GM23338 (cell line): ENCODE results near the gene STK11IP. TPM values are rescaled to one million over a fixed set of nuclear protein-coding genes. Genes with fewer than 3 reads are reported as not detected.

ENCODE experiments used
- ATAC-seq: fragments of 200-7000 bp; cut with Tn5 transposase; 3 replicates; pipeline ENCODE4 v1.9.1; 2020
- DNase-seq: peaks from one replicate; pipeline ENCODE4 v3.0.0-alpha.2; 2015; ENCODE audit warnings: low spot score
- H2AFZ ChIP-seq: fragments of 200-600 bp; sonication (generic); 2 replicates; pipeline ENCODE4 v1.8.0; 2016; ENCODE audit warnings: antibody characterized with exemption, mild to moderate bottlenecking, moderate library complexity
- H3F3A ChIP-seq: fragments of 200-600 bp; sonication (generic); replicated peaks from 2 replicates; pipeline ENCODE4 v1.8.0; 2017; ENCODE audit warnings: antibody characterized with exemption, mixed run types, low read depth
- H3K27ac ChIP-seq: fragments of 200-600 bp; sonication (generic); 2 replicates; pipeline ENCODE4 v1.6.1; 2016; ENCODE audit warnings: low read depth
- H3K27me3 ChIP-seq: fragments of 200-600 bp; sonication (generic); 2 replicates; pipeline ENCODE4 v1.8.0; 2016; ENCODE audit warnings: mild to moderate bottlenecking, mixed run types, moderate library complexity; ENCODE audit not compliant: insufficient read depth
- H3K36me3 ChIP-seq: fragments of 200-600 bp; sonication (generic); 2 replicates; pipeline ENCODE4 v1.8.0; 2016; ENCODE audit warnings: mild to moderate bottlenecking; ENCODE audit not compliant: insufficient read depth
- H3K4me1 ChIP-seq: fragments of 200-600 bp; sonication (generic); 2 replicates; pipeline ENCODE4 v1.8.0; 2016; ENCODE audit warnings: mild to moderate bottlenecking, moderate library complexity; ENCODE audit not compliant: insufficient read depth
- H3K4me2 ChIP-seq: fragments of 200-600 bp; sonication (generic); 2 replicates; pipeline ENCODE4 v1.7.1; 2017; ENCODE audit warnings: mixed run types
- H3K4me3 ChIP-seq: fragments of 200-600 bp; sonication (generic); 2 replicates; pipeline ENCODE4 v1.6.1; 2016; ENCODE audit warnings: mixed run types
- H3K79me2 ChIP-seq: fragments of 200-600 bp; sonication (generic); replicated peaks from 2 replicates; pipeline ENCODE4 v1.8.0; 2017; ENCODE audit warnings: mild to moderate bottlenecking; ENCODE audit not compliant: insufficient read depth
- H3K9me2 ChIP-seq: fragments of 200-600 bp; sonication (generic); 2 replicates; pipeline ENCODE4 v1.8.0; 2017; ENCODE audit not compliant: insufficient read depth
- H4K20me1 ChIP-seq: fragments of 200-600 bp; sonication (generic); replicated peaks from 2 replicates; pipeline ENCODE4 v1.8.0; 2017; ENCODE audit warnings: mild to moderate bottlenecking; ENCODE audit not compliant: insufficient read depth
- H3K27ac Mint-ChIP-seq: 2 replicates; pipeline ENCODE4 v1.8.0; 2020; ENCODE audit warnings: inconsistent platforms, mild to moderate bottlenecking, moderate library complexity, mixed read lengths
- H3K27me3 Mint-ChIP-seq: 3 replicates; pipeline ENCODE4 v1.8.0; 2022; ENCODE audit warnings: low read depth, mild to moderate bottlenecking, moderate library complexity, mixed read lengths, inconsistent platforms; ENCODE audit not compliant: insufficient read depth, poor library complexity
- H3K36me3 Mint-ChIP-seq: 3 replicates; pipeline ENCODE4 v1.8.0; 2021; ENCODE audit warnings: low read depth, mild to moderate bottlenecking, inconsistent platforms, moderate library complexity, mixed read lengths
- H3K4me1 Mint-ChIP-seq: 3 replicates; pipeline ENCODE4 v1.8.0; 2020; ENCODE audit warnings: mild to moderate bottlenecking, inconsistent platforms, mixed read lengths
- H3K4me3 Mint-ChIP-seq: 3 replicates; pipeline ENCODE4 v1.8.0; 2021; ENCODE audit warnings: moderate library complexity, mild to moderate bottlenecking, inconsistent platforms, mixed read lengths
- H3K9me3 Mint-ChIP-seq: 3 replicates; pipeline ENCODE4 v1.8.0; 2020; ENCODE audit warnings: moderate library complexity, mild to moderate bottlenecking, inconsistent platforms, mixed read lengths
- CREB1 ChIP-seq: fragments of 250-450 bp; sonication (Bioruptor Pico); IDR thresholded peaks from 2 replicates; pipeline ENCODE4 v1.5.0; 2020; ENCODE audit warnings: low read depth, mild to moderate bottlenecking, moderate library complexity
- CTCF ChIP-seq, 2 experiments: fragments of 200-600 bp in 1 of 2; sonication (generic) in 1 of 2; conservative IDR thresholded peaks; 2 replicates each; pipeline versions ENCODE4 v1.5.1 to v1.6.1; 2016 to 2017; ENCODE audit warnings: antibody characterized with exemption in 2 of 2, low read depth in 2 of 2, mild to moderate bottlenecking in 2 of 2, moderate library complexity in 1 of 2
- ETS1 ChIP-seq: IDR thresholded peaks from 2 replicates; pipeline ENCODE4 v1.6.1; 2016; ENCODE audit warnings: antibody characterized with exemption
- EZH2 ChIP-seq: fragments of 200-600 bp; sonication (generic); IDR thresholded peaks from one replicate; pipeline ENCODE4 v1.8.0; 2017; ENCODE audit warnings: antibody characterized with exemption, mild to moderate bottlenecking, low read depth; ENCODE audit not compliant: unreplicated experiment
- EZH2phosphoT487 ChIP-seq: fragments of 200-600 bp; sonication (generic); IDR thresholded peaks from one replicate; pipeline ENCODE4 v1.8.1; 2018; ENCODE audit warnings: antibody characterized with exemption; ENCODE audit not compliant: unreplicated experiment
- JUNB ChIP-seq: IDR thresholded peaks from one replicate; pipeline ENCODE4 v1.6.1; 2016; ENCODE audit warnings: antibody characterized with exemption; ENCODE audit not compliant: unreplicated experiment
- NANOG ChIP-seq: IDR thresholded peaks from 2 replicates; pipeline ENCODE4 v1.6.1; 2016; ENCODE audit warnings: antibody characterized with exemption, borderline replicate concordance
- POLR2AphosphoS5 ChIP-seq: IDR thresholded peaks from 2 replicates; pipeline ENCODE4 v1.6.1; 2016; ENCODE audit warnings: antibody characterized with exemption, low read depth
- REST ChIP-seq: IDR thresholded peaks from one replicate; pipeline ENCODE4 v1.6.1; 2018; ENCODE audit warnings: antibody characterized with exemption; ENCODE audit not compliant: unreplicated experiment
- STAT1 ChIP-seq: IDR thresholded peaks from one replicate; pipeline ENCODE4 v1.6.1; 2016; ENCODE audit warnings: antibody characterized with exemption; ENCODE audit not compliant: unreplicated experiment
- ZNF114 ChIP-seq: fragments of 250-450 bp; sonication (Bioruptor Pico); IDR thresholded peaks from 2 replicates; pipeline ENCODE4 v1.5.0; 2020; ENCODE audit warnings: mild to moderate bottlenecking, moderate library complexity
- ZNF331 ChIP-seq: fragments of 250-450 bp; sonication (Bioruptor Pico); IDR thresholded peaks from 2 replicates; pipeline ENCODE4 v1.5.0; 2020; ENCODE audit warnings: low read depth, mild to moderate bottlenecking, moderate library complexity
- ZNF462 ChIP-seq: fragments of 250-450 bp; sonication (Bioruptor Pico); IDR thresholded peaks from 2 replicates; pipeline ENCODE4 v1.5.0; 2020; ENCODE audit warnings: mild to moderate bottlenecking, moderate library complexity
- polyA plus RNA-seq: library from polyadenylated mRNA; unstranded; fragments of >200 nt; fragmentation: Nextera tagmentation; extraction: Ambion mirVana; gene quantifications from 2 replicates; pipeline ENCODE4 v1.2.1, GENCODE V29; 2016
- total RNA-seq: library from RNA; depleted of rRNA; stranded (reverse); fragments of >200 nt; shearing (Covaris generic); gene quantifications from 2 replicates; pipeline ENCODE4 v1.2.3, GENCODE V29; 2014

The STK11IP gene
- total and polyA plus RNA-seq, 2 experiments from 2014 or later, result 16.6 to 28.1 TPM

GRCh38 chr2:219642069-219642454 lies 44.4 kb downstream of the STK11IP start:
- peaks cover 31% of the 10 kb centered on the region for H3K4me1 Mint-ChIP-seq
- TF ChIP-seq ZNF331 (no peak), NANOG (no peak), EZH2phosphoT487 (no peak), JUNB (no peak), CREB1 (CRISPR knock-in tag) (no peak), EZH2 (no peak), CTCF (conservative IDR thresholded peaks at IDR 0.05; ENCODE audit: low read depth in 2 of 2) (no peak), REST (no peak), ZNF462 (no peak), ETS1 (no peak), STAT1 (no peak), POLR2AphosphoS5 (no peak), ZNF114 (no peak)
- H3K27ac Mint-ChIP-seq, result peak overlapping the region; percentile 55; the same call in 1 of the 2 replicates
- H3K9me2 ChIP-seq, result no peaks in the 10 kb centered on the region
- no peaks in the 10 kb centered on the region for H4K20me1 ChIP-seq
- 0 out of 3 replicates have a peak, but pooled peaks cover 3% of the 10 kb centered on the region for H3K9me3 Mint-ChIP-seq
- peaks cover 4% of the 10 kb centered on the region; the same call in 1 of the 2 replicates for H3K27me3 ChIP-seq
- ATAC-seq (no peak), DNase-seq (no peak)
- peaks cover 13% of the 10 kb centered on the region; the same call in 1 of the 2 replicates for H3K4me1 ChIP-seq
- H3K4me3 ChIP-seq, result no peak overlapping the region
- no peak overlapping the region for H2AFZ ChIP-seq
- 0 out of 2 replicates have a peak, but pooled peaks cover 2% of the 10 kb centered on the region for H3F3A ChIP-seq
- H3K36me3 Mint-ChIP-seq, result no peaks in the 10 kb centered on the region
- H3K27me3 Mint-ChIP-seq, result peaks cover 11% of the 10 kb centered on the region
- H3K27ac ChIP-seq, result no peak overlapping the region
- peak overlapping the region; percentile 53; the same call in 1 of the 2 replicates for H3K4me2 ChIP-seq
- H3K36me3 ChIP-seq, result no peaks in the 10 kb centered on the region
- H3K79me2 ChIP-seq, result no peaks in the 10 kb centered on the region
- no peak overlapping the region for H3K4me3 Mint-ChIP-seq
